ENCODE data around the gene KCNJ16.

The KCNJ16 gene

DNA sequence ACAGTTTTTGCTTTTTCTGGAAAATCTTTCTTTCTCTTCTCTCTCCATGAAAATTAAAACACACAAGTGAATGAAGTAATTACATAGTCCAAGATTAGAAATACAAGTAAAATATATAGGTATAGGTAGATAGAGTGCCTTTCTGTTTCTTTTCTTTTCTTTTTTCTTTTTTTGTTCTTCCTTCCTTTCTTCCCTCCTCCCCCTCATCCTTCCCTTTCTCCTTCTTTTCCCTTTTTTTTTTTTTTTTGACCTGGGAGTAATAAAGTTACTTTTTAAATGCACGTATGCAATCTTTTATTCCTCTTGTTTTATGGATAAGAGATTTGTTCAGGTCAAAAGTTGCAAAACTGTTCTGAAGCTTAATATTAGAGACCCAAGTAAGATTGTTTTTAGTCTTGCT, 59.8 kb downstream of the KCNJ16 start:
- no peak for DNase-seq

DNA sequence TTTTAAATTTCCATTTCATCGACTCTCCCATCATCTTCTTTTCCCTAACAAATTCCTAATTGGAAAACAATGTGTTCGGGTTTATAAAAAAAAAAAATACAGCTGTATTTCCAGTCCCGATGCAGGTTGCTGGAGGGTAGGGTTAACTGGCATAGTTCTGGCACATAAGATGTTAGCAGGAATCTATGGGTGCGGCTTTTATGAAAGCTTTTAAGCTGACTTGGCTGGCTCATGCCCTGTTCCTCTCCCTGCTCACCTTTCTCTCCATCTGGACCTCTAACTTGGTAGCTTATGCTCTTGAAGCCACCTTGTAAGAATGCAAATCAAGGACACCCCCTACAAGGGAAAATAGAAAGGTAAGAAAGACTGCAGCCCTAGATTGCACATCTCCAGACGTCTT, 61.1 kb downstream of the KCNJ16 start:
- no peak for DNase-seq

- DNase-seq = peak; percentile 18 to 48
Observed at GRCh38 chr17:70137451-70138230, 62.6 kb downstream of the KCNJ16 start.

DNA sequence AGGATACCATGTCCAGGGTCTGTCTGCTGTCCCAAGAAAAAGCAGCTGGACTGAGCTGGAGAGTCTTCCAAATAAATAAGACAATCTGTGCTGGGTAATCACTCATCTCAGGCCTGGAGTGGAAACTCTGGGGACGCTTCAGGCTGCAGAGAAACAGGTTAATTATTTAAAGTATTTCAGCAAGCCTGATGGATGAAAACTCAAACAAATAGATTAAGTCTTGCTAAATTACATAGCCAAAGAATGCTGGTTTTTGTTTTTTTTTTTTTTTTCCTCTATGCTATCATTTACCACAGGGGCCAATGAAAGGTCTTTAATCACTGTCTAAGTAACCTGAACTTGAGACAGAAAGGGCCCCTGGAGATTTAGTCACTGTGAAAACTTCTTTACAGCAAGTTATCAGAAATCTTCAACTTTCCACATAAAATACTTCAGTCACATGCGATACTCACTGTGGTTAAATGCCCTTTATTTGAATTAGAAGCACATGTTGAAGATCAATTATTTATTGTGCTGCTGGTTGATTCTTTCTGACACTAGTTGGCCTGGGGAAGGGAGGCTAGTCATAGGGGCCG, 63.4 kb downstream of the KCNJ16 start:
- no peak for DNase-seq

GRCh38 chr17:70139449-70139993, 64.5 kb downstream of the KCNJ16 start:
- no peak for DNase-seq

- DNase-seq = peak in 1 of 2 donors; percentile 67
Observed at GRCh38 chr17:70144260-70144846, 69.3 kb downstream of the KCNJ16 start.

GRCh38 chr17:70153210-70153609, 78.2 kb downstream of the KCNJ16 start:
- no peak for DNase-seq

DNA sequence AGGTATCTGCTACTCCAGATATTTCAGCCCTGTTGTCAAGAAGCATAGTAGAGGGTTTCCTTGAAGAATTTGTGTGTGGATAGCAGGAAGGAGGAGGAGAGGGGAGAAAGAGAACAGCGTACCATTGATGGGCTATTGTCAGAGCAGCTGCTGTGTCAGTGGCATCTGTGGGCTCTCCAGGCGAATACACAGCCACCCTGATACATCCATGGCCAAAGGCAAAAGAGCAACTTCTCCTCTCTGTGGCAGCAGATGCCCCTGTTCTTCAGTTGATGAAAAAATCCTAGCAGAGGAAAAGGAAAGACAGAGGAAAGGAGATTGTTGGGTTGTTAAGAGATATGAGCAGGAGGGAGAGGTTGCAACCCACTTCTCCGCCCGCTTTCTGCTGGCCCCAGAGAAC, 82.1 kb downstream of the KCNJ16 start:
- DNase-seq = peak; percentile 27 to 50

GRCh38 chr17:70158180-70158579, 83.2 kb downstream of the KCNJ16 start:
- DNase-seq = no peak

DNA sequence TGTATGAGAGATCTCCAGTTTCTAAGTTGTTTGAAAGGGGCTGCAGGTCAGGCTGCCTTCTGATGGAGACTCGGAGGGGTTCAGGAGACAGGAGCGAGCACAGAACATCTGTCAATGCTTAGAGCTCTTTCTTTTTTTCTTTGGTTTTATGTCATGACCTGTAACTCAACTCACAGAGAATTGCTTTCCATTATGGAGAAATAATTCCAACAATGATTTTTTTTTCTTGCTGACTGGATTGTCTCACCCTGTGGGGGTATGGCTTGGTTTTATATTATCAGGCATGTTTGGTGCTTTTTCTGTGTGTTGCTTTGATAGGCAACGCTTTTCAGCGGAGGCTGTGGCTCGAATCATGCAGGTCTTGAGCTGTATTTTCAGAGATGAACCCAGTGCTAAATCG, 83.6 kb downstream of the KCNJ16 start:
- DNase-seq = no peak

GRCh38 chr17:70159980-70160379, 85.0 kb downstream of the KCNJ16 start:
- no peak for DNase-seq

- no peak for DNase-seq
Observed at GRCh38 chr17:70161519-70161918, 86.5 kb downstream of the KCNJ16 start.

GRCh38 chr17:70165383-70165782, 90.4 kb downstream of the KCNJ16 start:
- DNase-seq = no peak

- DNase-seq = no peak
Observed at GRCh38 chr17:70166615-70167014, 91.6 kb downstream of the KCNJ16 start.

DNA sequence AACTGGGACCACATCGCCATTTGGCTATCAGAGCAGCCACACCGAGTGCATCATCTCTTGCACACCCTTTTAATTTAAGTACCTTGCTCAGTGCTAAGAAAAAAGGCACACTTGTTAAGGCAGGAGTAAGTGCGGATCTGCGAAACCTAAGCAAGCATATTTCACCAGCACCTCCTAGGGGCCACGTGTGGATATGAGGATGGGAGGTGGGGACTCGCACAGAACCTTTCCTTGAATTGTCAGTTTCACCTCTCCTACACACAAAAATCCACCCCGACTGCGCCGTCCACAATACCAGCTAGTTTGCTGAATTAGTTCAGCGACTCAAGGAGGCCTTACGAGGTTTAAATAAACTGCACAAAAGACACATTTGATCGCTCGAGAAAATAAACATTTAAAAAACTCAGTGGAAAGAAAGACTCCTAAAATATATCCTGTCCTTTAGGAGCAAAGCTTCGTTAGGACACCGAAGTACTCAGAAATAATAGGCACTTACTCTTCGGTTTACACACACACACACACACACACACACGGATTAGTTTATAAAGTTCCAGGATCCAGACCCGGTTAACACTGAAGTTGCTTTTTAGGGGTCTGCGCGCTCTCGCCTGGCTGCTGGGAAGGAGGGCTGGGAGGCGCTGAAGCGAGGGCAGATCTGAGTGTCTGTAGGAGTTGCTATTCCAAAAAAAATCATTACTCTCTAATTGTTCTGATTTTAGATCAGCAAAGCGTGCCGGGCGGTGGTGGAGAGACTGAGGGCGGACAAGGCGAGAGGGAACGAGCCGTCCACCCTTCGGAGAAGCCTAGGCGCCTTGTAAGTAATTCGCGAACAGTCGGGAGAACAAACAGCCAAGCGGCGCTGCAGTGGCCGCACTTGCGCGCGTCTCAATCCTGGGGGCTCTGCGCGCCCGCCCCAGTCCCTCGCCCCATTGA, 93.3 kb downstream of the KCNJ16 start:
- peak; percentile 74 to 77 for DNase-seq

DNA sequence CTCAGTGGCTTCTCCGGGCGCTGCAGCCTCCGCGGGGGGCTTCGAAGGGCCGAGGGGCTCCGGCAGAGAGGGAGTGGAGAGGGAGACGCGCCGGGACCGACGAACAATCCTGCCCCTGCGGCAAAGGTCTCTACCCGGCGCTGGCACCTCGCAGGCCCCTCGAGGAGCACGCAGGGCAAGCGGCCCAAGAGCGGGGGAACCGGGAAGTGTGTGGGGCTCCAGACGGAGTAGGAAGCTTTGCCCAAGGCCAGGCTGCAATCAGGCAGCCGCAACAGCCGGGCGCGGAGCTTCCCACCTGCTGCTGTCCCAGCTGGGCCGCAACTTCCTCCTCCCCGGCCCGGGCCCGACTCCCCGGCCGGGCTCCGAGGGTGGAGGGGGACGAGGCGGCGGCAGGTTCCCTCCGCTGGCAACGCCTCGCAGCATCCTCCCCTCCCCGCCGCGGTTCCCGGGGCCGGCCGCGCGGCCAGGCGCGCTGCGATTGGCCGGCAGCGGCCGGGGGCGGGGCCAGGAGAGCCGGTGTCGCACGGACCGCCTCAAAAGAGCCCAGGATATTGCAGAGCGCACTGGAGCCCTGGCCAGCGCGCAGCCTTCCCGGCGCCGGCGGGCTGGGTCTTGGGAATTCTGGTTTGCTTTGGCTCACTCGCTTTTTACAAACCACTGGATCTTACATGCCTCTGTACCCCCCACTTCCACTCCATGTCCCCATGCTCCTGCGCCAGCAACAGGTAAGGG, 94.1 kb downstream of the KCNJ16 start, which contains the start of gene KCNJ2:
Gene KCNJ2 (plus strand): TSS at position 556 of the 732 bp plus-strand sequence. CDS start 5,508 bp downstream, outside the sequence.
- DNase-seq = peak; percentile 88 to 93

DNA sequence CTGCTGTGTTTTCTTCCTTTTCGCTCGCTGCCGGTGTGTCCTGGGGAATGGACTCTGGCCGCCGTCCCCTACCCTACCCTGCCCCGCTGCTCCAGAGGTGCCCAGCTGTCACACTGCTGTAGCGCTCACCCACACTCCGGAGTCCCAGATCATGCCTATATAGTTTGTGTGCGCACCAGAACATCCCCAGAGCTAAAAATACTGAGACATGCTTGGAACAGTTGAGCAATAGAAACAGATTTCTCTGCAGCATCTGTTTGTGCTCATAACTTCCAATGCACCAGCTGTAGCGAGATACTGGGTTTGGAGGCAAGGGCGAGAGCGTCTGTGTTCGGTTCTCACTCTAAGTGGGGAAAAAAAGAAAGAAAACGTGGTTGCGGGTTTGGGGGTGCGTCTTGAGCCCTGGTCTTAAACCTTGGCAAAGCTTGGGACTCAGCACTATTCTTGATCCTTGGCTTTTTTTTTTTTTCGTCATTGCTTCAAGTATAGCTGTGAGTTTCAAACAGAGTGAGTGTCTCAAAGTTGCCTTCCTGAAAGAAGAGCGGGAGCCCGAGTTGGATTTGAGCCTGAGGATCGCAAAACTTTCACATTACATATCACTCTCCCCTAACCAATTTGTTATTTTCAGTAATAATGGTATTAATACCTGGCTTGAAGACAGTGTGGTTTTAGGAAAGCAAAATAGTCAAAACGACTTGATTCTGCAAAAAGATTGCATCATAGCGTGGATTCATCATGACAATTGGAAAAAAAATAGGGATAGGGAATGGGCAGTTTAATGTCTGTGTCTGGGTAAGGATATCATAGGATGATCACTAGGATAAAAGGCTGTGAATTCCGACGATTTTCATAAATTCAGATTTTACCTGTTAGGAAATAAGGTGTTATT, 94.9 kb downstream of the KCNJ16 start:
- peak in 1 of 2 donors; percentile 62 for DNase-seq

- peak in 1 of 2 donors; percentile 74 for DNase-seq
Observed at GRCh38 chr17:70171159-70171558, 96.1 kb downstream of the KCNJ16 start.

- no peak for DNase-seq
Observed at GRCh38 chr17:70172449-70172848, 97.4 kb downstream of the KCNJ16 start.

GRCh38 chr17:70172923-70173322, 97.9 kb downstream of the KCNJ16 start:
- no peak for DNase-seq

GRCh38 chr17:70173681-70174080, 98.7 kb downstream of the KCNJ16 start:
- no peak for DNase-seq
